Activated naive CD4-positive, alpha-beta T cell treated with anti-CD3 and anti-CD28 coated beads, Interleukin-2, amount 50 U/mL, for 24 hours (primary cell): ENCODE results near the gene IRF2.

Experiments
- H3K27ac Mint-ChIP-seq: one replicate; pipeline ENCODE4 v1.8.0; 2021; ENCODE audit warnings: mild to moderate bottlenecking, mixed read lengths
- H3K27me3 Mint-ChIP-seq: one replicate; pipeline ENCODE4 v1.8.0; 2021; ENCODE audit warnings: mixed read lengths
- H3K36me3 Mint-ChIP-seq: one replicate; pipeline ENCODE4 v1.8.0; 2021; ENCODE audit warnings: mixed read lengths
- H3K4me1 Mint-ChIP-seq: one replicate; pipeline ENCODE4 v1.8.0; 2021; ENCODE audit warnings: mixed read lengths
- H3K4me3 Mint-ChIP-seq: one replicate; pipeline ENCODE4 v1.8.0; 2021; ENCODE audit warnings: mild to moderate bottlenecking, mixed read lengths
- H3K9me3 Mint-ChIP-seq: one replicate; pipeline ENCODE4 v1.8.0; 2021; ENCODE audit warnings: mixed read lengths

The IRF2 gene

GRCh38 chr4:184432127-184432922 is 42.0 kb downstream of the IRF2 start:
- Mint-ChIP-seq H3K36me3 (peaks cover 16% of the 10 kb centered on the region), H3K9me3 (no peaks in the 10 kb centered on the region), H3K27ac (peak overlapping the region; percentile 78), H3K4me3 (no peak overlapping the region), H3K4me1 (peaks cover 80% of the 10 kb centered on the region), H3K27me3 (no peaks in the 10 kb centered on the region)

GRCh38 chr4:184430163-184430562 is 44.2 kb downstream of the IRF2 start:
- H3K4me1 Mint-ChIP-seq = peaks cover 73% of the 10 kb centered on the region
- H3K27ac Mint-ChIP-seq = peak overlapping the region; percentile 74
- H3K9me3 Mint-ChIP-seq = no peaks in the 10 kb centered on the region
- H3K27me3 Mint-ChIP-seq = no peaks in the 10 kb centered on the region
- peaks cover 24% of the 10 kb centered on the region for H3K36me3 Mint-ChIP-seq
- H3K4me3 Mint-ChIP-seq = no peak overlapping the region

GRCh38 chr4:184428787-184429186 is 45.6 kb downstream of the IRF2 start:
- Mint-ChIP-seq H3K27ac (peak overlapping the region; percentile 65), H3K27me3 (no peaks in the 10 kb centered on the region), H3K36me3 (peaks cover 27% of the 10 kb centered on the region), H3K4me1 (peaks cover 78% of the 10 kb centered on the region), H3K9me3 (no peaks in the 10 kb centered on the region), H3K4me3 (no peak overlapping the region)

GRCh38 chr4:184427687-184428086 is 46.7 kb downstream of the IRF2 start:
- Mint-ChIP-seq H3K36me3 (peaks cover 32% of the 10 kb centered on the region), H3K9me3 (peaks cover under 1% of the 10 kb centered on the region), H3K27ac (peak overlapping the region; percentile 92), H3K27me3 (no peaks in the 10 kb centered on the region), H3K4me3 (no peak overlapping the region), H3K4me1 (peaks cover 76% of the 10 kb centered on the region)

GRCh38 chr4:184427093-184427492 is 47.3 kb downstream of the IRF2 start:
- Mint-ChIP-seq H3K27ac (peak overlapping the region; percentile 92), H3K4me3 (no peak overlapping the region), H3K4me1 (peaks cover 76% of the 10 kb centered on the region), H3K9me3 (peaks cover 5% of the 10 kb centered on the region), H3K27me3 (no peaks in the 10 kb centered on the region), H3K36me3 (peaks cover 36% of the 10 kb centered on the region)

- peaks cover 36% of the 10 kb centered on the region for H3K36me3 Mint-ChIP-seq
- peak overlapping the region; percentile 12 for H3K27ac Mint-ChIP-seq
- peaks cover 5% of the 10 kb centered on the region for H3K9me3 Mint-ChIP-seq
- H3K4me1 Mint-ChIP-seq = peaks cover 76% of the 10 kb centered on the region
- no peaks in the 10 kb centered on the region for H3K27me3 Mint-ChIP-seq
- H3K4me3 Mint-ChIP-seq = no peak overlapping the region
Observed at GRCh38 chr4:184424993-184425758, 49.2 kb downstream of the IRF2 start.

- H3K27ac Mint-ChIP-seq = peak overlapping the region; percentile 17
- no peak overlapping the region for H3K4me3 Mint-ChIP-seq
- H3K9me3 Mint-ChIP-seq = peaks cover 5% of the 10 kb centered on the region
- H3K27me3 Mint-ChIP-seq = no peaks in the 10 kb centered on the region
- peaks cover 31% of the 10 kb centered on the region for H3K36me3 Mint-ChIP-seq
- peaks cover 72% of the 10 kb centered on the region for H3K4me1 Mint-ChIP-seq
Observed at GRCh38 chr4:184424279-184424678, 50.1 kb downstream of the IRF2 start.

- H3K4me1 Mint-ChIP-seq = peaks cover 82% of the 10 kb centered on the region
- peak overlapping the region; percentile 30 for H3K4me3 Mint-ChIP-seq
- H3K27ac Mint-ChIP-seq = peak overlapping the region; percentile 94
- H3K27me3 Mint-ChIP-seq = no peaks in the 10 kb centered on the region
- H3K36me3 Mint-ChIP-seq = peaks cover 32% of the 10 kb centered on the region
- H3K9me3 Mint-ChIP-seq = peaks cover 5% of the 10 kb centered on the region
Observed at GRCh38 chr4:184423003-184423686, 51.2 kb downstream of the IRF2 start.

- Mint-ChIP-seq H3K9me3 (peaks cover 5% of the 10 kb centered on the region), H3K36me3 (peaks cover 27% of the 10 kb centered on the region), H3K4me3 (peak overlapping the region; percentile 15), H3K27ac (peak overlapping the region; percentile 93), H3K27me3 (no peaks in the 10 kb centered on the region), H3K4me1 (peaks cover 82% of the 10 kb centered on the region)
Observed at GRCh38 chr4:184422378-184422777, 52.0 kb downstream of the IRF2 start.

GRCh38 chr4:184421533-184422155 is 52.7 kb downstream of the IRF2 start:
- Mint-ChIP-seq H3K27me3 (no peaks in the 10 kb centered on the region), H3K9me3 (peaks cover 5% of the 10 kb centered on the region), H3K4me1 (peaks cover 79% of the 10 kb centered on the region)

GRCh38 chr4:184420881-184421416 is 53.4 kb downstream of the IRF2 start:
- peaks cover 18% of the 10 kb centered on the region for H3K36me3 Mint-ChIP-seq
- peaks cover 5% of the 10 kb centered on the region for H3K9me3 Mint-ChIP-seq
- H3K4me3 Mint-ChIP-seq = peak overlapping the region; percentile 12
- H3K4me1 Mint-ChIP-seq = peaks cover 75% of the 10 kb centered on the region
- H3K27ac Mint-ChIP-seq = peak overlapping the region; percentile 86
- H3K27me3 Mint-ChIP-seq = no peaks in the 10 kb centered on the region

More at GRCh38 chr4:184421533-184422155, 52.7 kb downstream of the IRF2 start:
- peaks cover 23% of the 10 kb centered on the region for H3K36me3 Mint-ChIP-seq
- H3K4me3 Mint-ChIP-seq = peak overlapping the region; percentile 30
- peak overlapping the region; percentile 53 for H3K27ac Mint-ChIP-seq

GRCh38 chr4:184420402-184420801 is 53.9 kb downstream of the IRF2 start:
- Mint-ChIP-seq H3K4me3 (peak overlapping the region; percentile 12), H3K36me3 (peaks cover 18% of the 10 kb centered on the region)

GRCh38 chr4:184419976-184420375 is 54.4 kb downstream of the IRF2 start:
- Mint-ChIP-seq H3K27ac (peak overlapping the region; percentile 86), H3K36me3 (peaks cover 21% of the 10 kb centered on the region), H3K4me1 (peaks cover 78% of the 10 kb centered on the region), H3K4me3 (no peak overlapping the region), H3K9me3 (peaks cover 5% of the 10 kb centered on the region), H3K27me3 (no peaks in the 10 kb centered on the region)

More at GRCh38 chr4:184420402-184420801, 53.9 kb downstream of the IRF2 start:
- H3K27me3 Mint-ChIP-seq = no peaks in the 10 kb centered on the region
- peaks cover 75% of the 10 kb centered on the region for H3K4me1 Mint-ChIP-seq
- H3K27ac Mint-ChIP-seq = peak overlapping the region; percentile 86
- H3K9me3 Mint-ChIP-seq = peaks cover 5% of the 10 kb centered on the region

GRCh38 chr4:184417802-184418511 is 56.4 kb downstream of the IRF2 start:
- Mint-ChIP-seq H3K4me1 (peaks cover 78% of the 10 kb centered on the region), H3K27ac (peak overlapping the region; percentile 87), H3K27me3 (no peaks in the 10 kb centered on the region), H3K36me3 (peaks cover 17% of the 10 kb centered on the region), H3K4me3 (peak overlapping the region; percentile 55), H3K9me3 (peaks cover 5% of the 10 kb centered on the region)
